H1 (cell line): ENCODE results near the gene ARPP19. TPM values are rescaled to one million over a fixed set of nuclear protein-coding genes. Genes with fewer than 3 reads are reported as not detected.

Experiments
- CTCF ChIA-PET: fragments of 300-600 bp; sonication (Branson Sonifier 250); formaldehyde crosslinking; loops from one replicate; lab custom pipeline; 2021; ENCODE audit not compliant: partially characterized antibody; lab: Charles Lee
- POLR2A ChIA-PET: fragments of 300-600 bp; sonication (Branson Sonifier 250); formaldehyde crosslinking; loops from one replicate; lab custom pipeline; 2021; ENCODE audit warnings: inconsistent platforms; ENCODE audit not compliant: partially characterized antibody; lab: Charles Lee
- DNase-seq, 2 experiments: peaks; one replicate each; pipeline versions ENCODE4 v3.0.0 to v3.0.0-alpha.2; 2010 to 2022; ENCODE audit warnings: low spot score in 2 of 2, low read depth in 1 of 2, mixed read lengths in 1 of 2
- FAIRE-seq: peaks from 2 replicates; lab custom pipeline; 2011; peaks lifted over from hg19 to GRCh38; lab: Jason Lieb, UNC
- H2AFZ ChIP-seq: 2 replicates; pipeline ENCODE4 v1.8.1; 2012; ENCODE audit warnings: low read length, inconsistent platforms
- H2AK5ac ChIP-seq: 2 replicates; pipeline ENCODE4 v1.6.1; 2013; ENCODE audit warnings: low read depth, low read length
- H2BK120ac ChIP-seq: replicated peaks from 2 replicates; pipeline ENCODE3; 2013; ENCODE audit warnings: low read depth, low read length, inconsistent platforms
- H2BK12ac ChIP-seq: 2 replicates; pipeline ENCODE4 v1.6.1; 2013; ENCODE audit warnings: low read depth, low read length
- H2BK15ac ChIP-seq: 2 replicates; pipeline ENCODE4 v1.6.1; 2013; ENCODE audit warnings: low read length
- H2BK20ac ChIP-seq: 2 replicates; pipeline ENCODE4 v1.6.1; 2013; ENCODE audit warnings: low read length
- H2BK5ac ChIP-seq: 2 replicates; pipeline ENCODE4 v1.6.1; 2013; ENCODE audit warnings: low read depth, low read length
- H3K14ac ChIP-seq: 2 replicates; pipeline ENCODE4 v1.6.1; 2013; ENCODE audit warnings: inconsistent platforms; ENCODE audit not compliant: insufficient read length
- H3K18ac ChIP-seq: 2 replicates; pipeline ENCODE4 v1.6.1; 2013; ENCODE audit warnings: low read length; ENCODE audit errors: extremely low read depth
- H3K23ac ChIP-seq: 2 replicates; pipeline ENCODE4 v1.6.1; 2013; ENCODE audit warnings: inconsistent platforms; ENCODE audit not compliant: insufficient read length
- H3K23me2 ChIP-seq: 2 replicates; pipeline ENCODE4 v1.6.1; 2013; ENCODE audit warnings: low read depth, low read length
- H3K27ac ChIP-seq: 2 replicates; pipeline ENCODE4 v1.6.1; 2011; ENCODE audit warnings: low read depth, low read length, inconsistent platforms
- H3K27me3 ChIP-seq, 4 experiments: replicated peaks in 1 of 4; 1 replicate in 1 of 4; 2 replicates in 3 of 4; pipeline versions ENCODE4 v1.6.1 to v1.8.1; 2011 to 2013; ENCODE audit warnings: low read length in 3 of 4, mild to moderate bottlenecking in 3 of 4, inconsistent platforms in 2 of 4, mixed read lengths in 2 of 4, moderate library complexity in 1 of 4; ENCODE audit not compliant: control insufficient read depth in 3 of 4, insufficient read depth in 3 of 4; ENCODE audit errors: extremely low read depth in 1 of 4
- H3K36me3 ChIP-seq, 4 experiments: 2 replicates each; pipeline versions ENCODE4 v1.6.1 to v1.8.1; 2011 to 2013; ENCODE audit warnings: mild to moderate bottlenecking in 4 of 4, low read length in 3 of 4, moderate library complexity in 2 of 4, control low read depth in 1 of 4, inconsistent platforms in 1 of 4; ENCODE audit not compliant: insufficient read depth in 4 of 4, control insufficient read depth in 2 of 4
- H3K4ac ChIP-seq: replicated peaks from 2 replicates; pipeline ENCODE3; 2013; ENCODE audit warnings: low read length, low read depth, mixed read lengths, inconsistent platforms; ENCODE audit not compliant: insufficient read length
- H3K4me1 ChIP-seq, 4 experiments: replicated peaks in 1 of 4; 1 replicate in 1 of 4; 2 replicates in 3 of 4; pipeline versions ENCODE4 v1.6.1 to v1.8.1; 2011 to 2013; ENCODE audit warnings: low read length in 3 of 4, inconsistent platforms in 2 of 4, mixed read lengths in 1 of 4; ENCODE audit not compliant: insufficient read depth in 4 of 4, control insufficient read depth in 3 of 4
- H3K4me2 ChIP-seq, 2 experiments: 2 replicates each; pipeline versions ENCODE4 v1.6.1 to v1.8.1; 2011 to 2013; ENCODE audit warnings: low read depth in 2 of 2, low read length in 2 of 2, control low read depth in 1 of 2, inconsistent platforms in 1 of 2, mild to moderate bottlenecking in 1 of 2; ENCODE audit not compliant: insufficient read depth in 1 of 2
- H3K4me3 ChIP-seq, 4 experiments: fragments of 200-600, 300-600 bp in 1 of 4; sonication (generic), shearing (Covaris generic), sonication (Bioruptor Twin) in 1 of 4; 2 replicates each; pipeline versions ENCODE4 v1.5.1 to v1.8.1; 2011 to 2016; ENCODE audit warnings: low read length in 4 of 4, low read depth in 3 of 4, control low read depth in 2 of 4, inconsistent platforms in 2 of 4, mild to moderate bottlenecking in 2 of 4, mixed read lengths in 1 of 4, moderate library complexity in 1 of 4; ENCODE audit not compliant: insufficient read depth in 2 of 4; ENCODE audit errors: extremely low read depth in 1 of 4
- H3K56ac ChIP-seq: replicated peaks from 2 replicates; pipeline ENCODE3; 2013; ENCODE audit warnings: low read depth, mild to moderate bottlenecking, mixed read lengths, low read length, inconsistent platforms; ENCODE audit not compliant: insufficient read length
- H3K79me1 ChIP-seq: 2 replicates; pipeline ENCODE4 v1.6.1; 2013; ENCODE audit warnings: low read depth, low read length, control low read depth
- H3K79me2 ChIP-seq, 2 experiments: 2 replicates each; pipeline versions ENCODE4 v1.6.1 to v1.8.1; 2012 to 2013; ENCODE audit warnings: low read length in 2 of 2, mild to moderate bottlenecking in 2 of 2, inconsistent platforms in 1 of 2; ENCODE audit not compliant: insufficient read depth in 2 of 2, control insufficient read depth in 1 of 2
- H3K9ac ChIP-seq, 4 experiments: replicated peaks in 1 of 4; 1 replicate in 1 of 4; 2 replicates in 3 of 4; pipeline versions ENCODE4 v1.6.1 to v1.8.1; 2011 to 2013; ENCODE audit warnings: low read depth in 3 of 4, low read length in 3 of 4, control low read depth in 2 of 4, mild to moderate bottlenecking in 2 of 4, moderate library complexity in 2 of 4, inconsistent platforms in 1 of 4; ENCODE audit errors: extremely low read depth in 1 of 4
- H3K9me3 ChIP-seq, 2 experiments: 2 replicates each; pipeline versions ENCODE4 v1.6.1 to v1.8.1; 2012 to 2013; ENCODE audit warnings: mild to moderate bottlenecking in 2 of 2, moderate library complexity in 2 of 2, control low read depth in 1 of 2, inconsistent platforms in 1 of 2, low read depth in 1 of 2, low read length in 1 of 2, mixed read lengths in 1 of 2; ENCODE audit not compliant: insufficient read depth in 2 of 2
- H4K20me1 ChIP-seq, 2 experiments: replicated peaks in 1 of 2; 2 replicates each; pipeline versions ENCODE3 to v1.8.1; 2011 to 2013; ENCODE audit warnings: inconsistent platforms in 2 of 2, low read length in 2 of 2, mild to moderate bottlenecking in 1 of 2; ENCODE audit not compliant: insufficient read depth in 2 of 2, control insufficient read depth in 1 of 2
- H4K5ac ChIP-seq: 2 replicates; pipeline ENCODE4 v1.6.1; 2013; ENCODE audit warnings: low read length, low read depth, mixed read lengths, inconsistent platforms; ENCODE audit not compliant: insufficient read length
- H4K8ac ChIP-seq: 2 replicates; pipeline ENCODE4 v1.8.0; 2013; ENCODE audit warnings: mild to moderate bottlenecking, moderate library complexity, low read length, inconsistent platforms; ENCODE audit not compliant: insufficient read depth; ENCODE audit errors: extremely low read depth
- H4K91ac ChIP-seq: replicated peaks from 2 replicates; pipeline ENCODE3; 2013; ENCODE audit warnings: low read length, mixed read lengths, inconsistent platforms; ENCODE audit not compliant: insufficient read length
- FOSL1 ChIP-seq: IDR thresholded peaks from 2 replicates; pipeline ENCODE4 v1.6.1; 2011; ENCODE audit warnings: mild to moderate bottlenecking, low read depth, low read length, moderate library complexity; ENCODE audit not compliant: insufficient read depth
- SP2 ChIP-seq: IDR thresholded peaks from 2 replicates; pipeline ENCODE4 v1.6.1; 2012; ENCODE audit warnings: mild to moderate bottlenecking, low read length, inconsistent platforms
- WGBS, 2 experiments: shearing (Covaris generic) in 1 of 2; methylation state at CpG; one replicate each; pipeline versions ENCODE4 v1.1.6 to v1.1.7; 2013 to 2015; ENCODE audit warnings: low lambda C conversion rate in 2 of 2, mixed read lengths in 2 of 2, inconsistent platforms in 1 of 2, low coverage in 1 of 2, missing lambda C conversion rate in 1 of 2; ENCODE audit not compliant: insufficient replicate concordance in 2 of 2, insufficient coverage in 1 of 2, insufficient read length in 1 of 2; ENCODE audit errors: extremely low coverage in 1 of 2, missing lambda C conversion rate in 1 of 2; 5-methylcytosine and 5-hydroxymethylcytosine counted together
- polyA plus RNA-seq, 7 experiments: library from polyadenylated mRNA; depleted of rRNA in 3 of 7; stranded (reverse) in 5 of 7; unstranded in 2 of 7; fragments of >200 nt in 5 of 7; fragments of 200-250 nt in 2 of 7; gene quantifications; 1 replicate in 5 of 7; 2 replicates in 1 of 7; 4 replicates in 1 of 7; pipeline versions ENCODE4 v1.2.1 to v1.2.3, GENCODE V29; 2011 to 2013; ENCODE audit warnings: missing spikeins in 2 of 7, mixed read lengths in 2 of 7
- total RNA-seq: library from RNA; stranded (reverse); fragmentation: NEBNext Ultra II Directional; extraction: Animal tissue kit (Norgen Biotek cat#: 25700); gene quantifications from 2 replicates; pipeline ENCODE4 v1.2.1, GENCODE V29; 2021

Gene ARPP19
- total and polyA plus RNA-seq, 2 of the 8 experiments (the other 6 are each of a cell fraction or from before 2014, with no cell fraction given) = 81.9 to 274 TPM

DNA sequence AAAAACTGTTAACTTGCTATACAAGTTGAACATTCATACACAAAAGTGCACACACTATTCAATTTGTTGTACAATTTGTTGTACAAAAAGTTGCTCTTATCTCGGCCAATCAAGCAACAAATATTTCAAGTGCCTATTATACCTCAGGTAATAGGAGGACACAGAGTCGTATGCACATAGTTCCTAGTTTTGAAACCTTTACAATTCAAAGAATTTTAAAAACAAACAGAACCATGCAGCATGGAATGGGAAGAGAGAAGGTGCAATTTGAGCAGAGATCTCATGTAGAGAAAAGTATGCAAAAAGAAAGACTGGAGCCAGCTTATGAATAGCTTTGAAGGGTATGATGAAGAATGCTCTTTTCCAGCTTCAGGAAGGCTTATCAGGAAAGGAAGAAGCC, 46.5 kb upstream of the ARPP19 start:
- no peak overlapping the region for H3K56ac ChIP-seq
- no peak for FAIRE-seq
- H2BK5ac ChIP-seq = no peak overlapping the region
- H3K23ac ChIP-seq = no peak overlapping the region
- no peak overlapping the region for H4K5ac ChIP-seq
- no peak overlapping the region for H3K27ac ChIP-seq
- no peaks in the 10 kb centered on the region; a peak in 1 of 7 replicates for H3K4me1 ChIP-seq
- CTCF ChIA-PET = interaction anchor here (0.7 to 1.0 kb wide), 3 partner anchors 10 to 353 kb away, joined by 3 read pairs; no protein-coding TSS in a partner anchor
- no peaks in the 10 kb centered on the region for H4K20me1 ChIP-seq
- no peak overlapping the region for H2AFZ ChIP-seq
- H2AK5ac ChIP-seq = no peak overlapping the region
- H2BK120ac ChIP-seq = no peak overlapping the region
- no peak overlapping the region for H4K8ac ChIP-seq
- no peaks in the 10 kb centered on the region for H3K79me2 ChIP-seq
- H4K91ac ChIP-seq = no peak overlapping the region
- H2BK20ac ChIP-seq = no peak overlapping the region
- H3K27me3 ChIP-seq = no peaks in the 10 kb centered on the region
- H3K18ac ChIP-seq = no peak overlapping the region
- DNase-seq = no peak
- no peaks in the 10 kb centered on the region for H3K9me3 ChIP-seq
- H3K79me1 ChIP-seq = no peaks in the 10 kb centered on the region
- H2BK12ac ChIP-seq = no peak overlapping the region
- no peak overlapping the region for H3K14ac ChIP-seq
- whole genome bisulfite sequencing, 2 experiments = 90% methylated on average over 2 of the region's 2 CpGs; no CpG with 5 or more reads in 1 of the 2 experiments
- no peak overlapping the region for H2BK15ac ChIP-seq
- H3K23me2 ChIP-seq = no peaks in the 10 kb centered on the region
- no peak overlapping the region for H3K4ac ChIP-seq
- no peak overlapping the region for H3K4me2 ChIP-seq
- POLR2A ChIA-PET = no interaction called here
- H3K36me3 ChIP-seq = no peaks in the 10 kb centered on the region
- H3K4me3 ChIP-seq = no peak overlapping the region
- H3K9ac ChIP-seq = no peak overlapping the region
- TF ChIP-seq FOSL1 (no peak), SP2 (no peak)
